PC-9 (cell line): ENCODE results near the gene ANKRD44.

Source experiments
- EZH2 ChIP-seq: fragments of 200-600 bp; sonication (generic); IDR thresholded peaks from 2 replicates; pipeline ENCODE4 v1.8.0; 2017; ENCODE audit warnings: antibody characterized with exemption, low read depth
- TF ChIP-seq, protein P1 (sequence below): fragments of 200-600 bp; sonication (generic); conservative IDR thresholded peaks from 2 replicates; pipeline ENCODE4 v1.6.1; 2017; ENCODE audit warnings: mixed run types, antibody characterized with exemption, mild to moderate bottlenecking, moderate library complexity

DNA sequence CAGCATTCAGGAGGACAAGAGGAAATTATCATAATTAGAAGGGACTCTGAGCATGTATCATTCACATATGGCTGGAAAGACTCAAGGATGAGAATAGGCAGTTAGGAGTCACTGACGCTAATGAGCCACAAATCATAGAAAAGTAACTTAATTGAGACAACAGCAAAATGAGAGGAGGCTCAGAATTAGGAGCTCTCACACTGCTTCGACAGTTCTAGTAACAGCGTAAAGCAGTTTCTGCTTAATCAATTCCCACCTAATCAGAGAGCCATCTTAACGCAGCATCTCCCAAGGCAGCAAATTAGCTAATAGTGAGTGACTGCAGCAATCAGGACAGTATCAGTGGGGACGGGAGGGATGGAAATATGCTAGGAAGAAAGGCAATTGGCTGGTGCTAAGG lies 32.8 kb downstream of the ANKRD44 start:
- TF ChIP-seq, protein P1, sequence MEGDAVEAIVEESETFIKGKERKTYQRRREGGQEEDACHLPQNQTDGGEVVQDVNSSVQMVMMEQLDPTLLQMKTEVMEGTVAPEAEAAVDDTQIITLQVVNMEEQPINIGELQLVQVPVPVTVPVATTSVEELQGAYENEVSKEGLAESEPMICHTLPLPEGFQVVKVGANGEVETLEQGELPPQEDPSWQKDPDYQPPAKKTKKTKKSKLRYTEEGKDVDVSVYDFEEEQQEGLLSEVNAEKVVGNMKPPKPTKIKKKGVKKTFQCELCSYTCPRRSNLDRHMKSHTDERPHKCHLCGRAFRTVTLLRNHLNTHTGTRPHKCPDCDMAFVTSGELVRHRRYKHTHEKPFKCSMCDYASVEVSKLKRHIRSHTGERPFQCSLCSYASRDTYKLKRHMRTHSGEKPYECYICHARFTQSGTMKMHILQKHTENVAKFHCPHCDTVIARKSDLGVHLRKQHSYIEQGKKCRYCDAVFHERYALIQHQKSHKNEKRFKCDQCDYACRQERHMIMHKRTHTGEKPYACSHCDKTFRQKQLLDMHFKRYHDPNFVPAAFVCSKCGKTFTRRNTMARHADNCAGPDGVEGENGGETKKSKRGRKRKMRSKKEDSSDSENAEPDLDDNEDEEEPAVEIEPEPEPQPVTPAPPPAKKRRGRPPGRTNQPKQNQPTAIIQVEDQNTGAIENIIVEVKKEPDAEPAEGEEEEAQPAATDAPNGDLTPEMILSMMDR: no peak
- TF ChIP-seq EZH2: no peak
